Natural killer cell (primary cell): ENCODE results near the gene COQ8A. TPM values are rescaled to one million over a fixed set of nuclear protein-coding genes. Genes with fewer than 3 reads are reported as not detected.

Experiments
- ATAC-seq, 3 donors: fragments of 150-1000 bp in 2 of 3; fragments of 200-7000 bp in 1 of 3; cut with Tn5 transposase; 1 replicate in 1 of 3; 2 replicates in 2 of 3; pipeline ENCODE4 v1.10.0; 2021; ENCODE audit warnings: mild to moderate bottlenecking in 2 of 3, moderate library complexity in 2 of 3
- DNase-seq, 2 donors: peaks; one replicate each; pipeline versions ENCODE4 v3.0.0 to v3.0.0-alpha.2; 2013 to 2021; ENCODE audit warnings: mixed read lengths in 1 of 2
- H3K27ac ChIP-seq: one replicate; pipeline ENCODE4 v1.5.1; 2013; ENCODE audit warnings: mild to moderate bottlenecking, low read length
- H3K27me3 ChIP-seq: one replicate; pipeline ENCODE4 v1.6.1; 2013; ENCODE audit warnings: low read length; ENCODE audit not compliant: control insufficient read depth, insufficient read depth
- H3K36me3 ChIP-seq: one replicate; pipeline ENCODE4 v1.6.1; 2013; ENCODE audit warnings: low read length; ENCODE audit not compliant: control insufficient read depth, insufficient read depth
- H3K4me1 ChIP-seq: one replicate; pipeline ENCODE4 v1.6.1; 2013; ENCODE audit warnings: low read length; ENCODE audit not compliant: control insufficient read depth, insufficient read depth
- H3K4me3 ChIP-seq: one replicate; pipeline ENCODE4 v1.5.1; 2013; ENCODE audit warnings: low read length
- H3K9me3 ChIP-seq: one replicate; pipeline ENCODE4 v1.6.1; 2013; ENCODE audit warnings: low read length; ENCODE audit not compliant: control insufficient read depth, insufficient read depth
- H3K27ac Mint-ChIP-seq, 2 donors: one replicate each; pipeline ENCODE4 v1.8.0; 2022; ENCODE audit warnings: mild to moderate bottlenecking in 2 of 2, mixed read lengths in 2 of 2, moderate library complexity in 1 of 2
- H3K27me3 Mint-ChIP-seq, 2 donors: one replicate each; pipeline ENCODE4 v1.8.0; 2022; ENCODE audit warnings: low read depth in 2 of 2, mixed read lengths in 2 of 2
- H3K36me3 Mint-ChIP-seq: one replicate; pipeline ENCODE4 v1.8.0; 2022; ENCODE audit warnings: mixed read lengths
- H3K4me1 Mint-ChIP-seq, 2 donors: one replicate each; pipeline ENCODE4 v1.8.0; 2022; ENCODE audit warnings: mixed read lengths in 2 of 2
- H3K4me3 Mint-ChIP-seq: one replicate; pipeline ENCODE4 v1.8.0; 2022; ENCODE audit warnings: mild to moderate bottlenecking, moderate library complexity, mixed read lengths
- H3K9me3 Mint-ChIP-seq, 2 donors: one replicate each; pipeline ENCODE4 v1.8.0; 2022; ENCODE audit warnings: mixed read lengths in 2 of 2
- WGBS: methylation state at CpG from one replicate; pipeline ENCODE4 v1.1.7; 2013; ENCODE audit warnings: missing lambda C conversion rate; ENCODE audit not compliant: insufficient coverage; 5-methylcytosine and 5-hydroxymethylcytosine counted together
- intact Hi-C: fragments of 100-400 bp; cut with micrococcal nuclease; formaldehyde crosslinking; loops from one replicate; pipeline ENCODE4 v1.14.2; 2022
- total RNA-seq, 4 donors: library from RNA; stranded (reverse); fragments of 120-200 nt in 1 of 4; gene quantifications; one replicate each; pipeline versions ENCODE4 v1.2.3 to v1.2.4, GENCODE V29; 2013 to 2022
- TF ChIP-seq, protein P1 (sequence below): fragments of 200-600 bp; IDR thresholded peaks from one replicate; pipeline ENCODE4 v1.8.0; 2022; ENCODE audit warnings: antibody characterized with exemption

Gene COQ8A
- total RNA-seq, 3 donors from 2014 or later (not counting 1 experiment from before 2014, with no cell fraction given) = 42.9 to 59.7 (median 56.2) TPM

DNA sequence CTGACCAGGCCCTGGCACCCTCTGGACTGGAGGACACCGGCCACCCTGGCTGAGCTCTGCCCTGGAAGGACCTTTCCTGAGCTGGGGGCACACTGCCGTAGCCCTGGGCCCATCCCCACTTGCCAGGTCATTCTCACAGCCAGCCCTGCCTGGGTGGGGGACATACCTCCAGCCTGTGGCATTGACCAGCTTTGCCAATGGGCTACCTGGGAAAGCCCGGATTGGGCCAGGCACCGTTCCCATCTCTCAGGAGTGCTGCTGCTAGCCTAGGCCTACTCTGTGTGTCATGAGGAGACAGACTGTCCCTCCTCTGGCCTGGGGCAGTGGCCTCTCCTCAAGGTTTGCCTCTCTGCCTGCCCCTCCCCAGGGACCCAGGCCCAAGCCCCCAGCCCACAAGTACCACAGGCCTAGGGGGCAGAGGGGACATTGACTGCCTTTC is 40.0 kb downstream of the COQ8A start:
- peaks cover 26% of the 10 kb centered on the region for H3K36me3 ChIP-seq
- no peak overlapping the region for H3K4me3 ChIP-seq
- H3K27me3 ChIP-seq = no peaks in the 10 kb centered on the region
- no peak for ATAC-seq
- H3K4me1 ChIP-seq = no peaks in the 10 kb centered on the region
- Mint-ChIP-seq H3K4me3 (no peak overlapping the region), H3K27ac (no peak overlapping the region), H3K4me1 (no peaks in the 10 kb centered on the region), H3K36me3 (no peaks in the 10 kb centered on the region), H3K27me3 (no peaks in the 10 kb centered on the region), H3K9me3 (no peaks in the 10 kb centered on the region)
- WGBS = 97% methylated on average over 4 of the region's 4 CpGs
- H3K27ac ChIP-seq = no peak overlapping the region
- H3K9me3 ChIP-seq = no peaks in the 10 kb centered on the region
- no peak for DNase-seq
- TF ChIP-seq, protein P1, sequence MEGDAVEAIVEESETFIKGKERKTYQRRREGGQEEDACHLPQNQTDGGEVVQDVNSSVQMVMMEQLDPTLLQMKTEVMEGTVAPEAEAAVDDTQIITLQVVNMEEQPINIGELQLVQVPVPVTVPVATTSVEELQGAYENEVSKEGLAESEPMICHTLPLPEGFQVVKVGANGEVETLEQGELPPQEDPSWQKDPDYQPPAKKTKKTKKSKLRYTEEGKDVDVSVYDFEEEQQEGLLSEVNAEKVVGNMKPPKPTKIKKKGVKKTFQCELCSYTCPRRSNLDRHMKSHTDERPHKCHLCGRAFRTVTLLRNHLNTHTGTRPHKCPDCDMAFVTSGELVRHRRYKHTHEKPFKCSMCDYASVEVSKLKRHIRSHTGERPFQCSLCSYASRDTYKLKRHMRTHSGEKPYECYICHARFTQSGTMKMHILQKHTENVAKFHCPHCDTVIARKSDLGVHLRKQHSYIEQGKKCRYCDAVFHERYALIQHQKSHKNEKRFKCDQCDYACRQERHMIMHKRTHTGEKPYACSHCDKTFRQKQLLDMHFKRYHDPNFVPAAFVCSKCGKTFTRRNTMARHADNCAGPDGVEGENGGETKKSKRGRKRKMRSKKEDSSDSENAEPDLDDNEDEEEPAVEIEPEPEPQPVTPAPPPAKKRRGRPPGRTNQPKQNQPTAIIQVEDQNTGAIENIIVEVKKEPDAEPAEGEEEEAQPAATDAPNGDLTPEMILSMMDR = no peak
- intact Hi-C loops = no loop called here

DNA sequence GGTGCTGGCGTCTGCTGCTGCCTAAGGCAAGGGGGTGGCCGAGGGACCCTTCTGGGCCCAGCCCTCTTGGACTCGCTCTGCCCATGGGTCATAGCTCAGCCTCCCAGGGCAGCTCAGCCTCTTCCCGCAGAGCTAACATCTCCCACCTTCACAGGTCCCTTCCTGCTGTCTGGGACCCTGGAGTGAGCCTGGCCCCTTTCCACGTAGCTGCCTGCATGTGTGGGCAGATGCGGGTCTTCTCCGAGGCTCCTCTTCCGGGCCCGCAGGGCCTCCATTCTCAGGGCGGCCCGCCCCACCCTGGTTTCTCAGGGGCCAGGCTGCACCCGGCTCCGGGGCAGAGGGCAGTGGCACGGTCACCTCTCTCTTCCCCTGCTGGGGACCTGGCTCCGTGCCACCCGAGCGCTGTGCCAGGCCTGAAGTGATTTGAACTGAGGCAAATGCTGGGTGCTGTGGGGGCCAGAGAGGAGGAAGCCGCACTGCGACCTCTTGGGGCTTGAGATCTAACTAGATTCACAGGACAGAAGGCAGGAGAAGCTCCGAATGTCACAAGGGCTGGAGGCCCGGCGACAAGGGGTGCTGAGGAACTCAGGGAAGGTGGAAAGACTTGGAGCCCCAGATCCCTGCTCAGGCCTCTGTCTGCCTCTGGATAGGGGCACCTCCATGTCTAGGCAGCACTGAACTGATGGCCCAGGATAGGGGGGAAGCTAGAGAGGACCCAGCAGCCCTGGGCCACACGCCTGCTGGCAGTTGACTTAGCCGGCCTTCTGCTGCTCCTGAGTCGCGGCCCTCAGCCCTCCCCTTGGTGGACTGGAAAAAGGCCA is 40.7 kb downstream of the COQ8A start:
- no peaks in the 10 kb centered on the region for H3K27me3 Mint-ChIP-seq
- intact Hi-C loops = no loop called here
- no peak for DNase-seq
- no peaks in the 10 kb centered on the region for H3K4me1 Mint-ChIP-seq
- Histone ChIP-seq H3K9me3 (no peaks in the 10 kb centered on the region), H3K4me3 (no peak overlapping the region), H3K27ac (no peak overlapping the region), H3K36me3 (peaks cover 31% of the 10 kb centered on the region), H3K4me1 (no peaks in the 10 kb centered on the region), H3K27me3 (no peaks in the 10 kb centered on the region)
- H3K27ac Mint-ChIP-seq = no peak overlapping the region
- H3K36me3 Mint-ChIP-seq = no peaks in the 10 kb centered on the region
- TF ChIP-seq, protein P1 = no peak
- 93% methylated on average over 26 of the region's 26 CpGs for WGBS
- ATAC-seq = no peak
- no peak overlapping the region for H3K4me3 Mint-ChIP-seq
- no peaks in the 10 kb centered on the region for H3K9me3 Mint-ChIP-seq

DNA sequence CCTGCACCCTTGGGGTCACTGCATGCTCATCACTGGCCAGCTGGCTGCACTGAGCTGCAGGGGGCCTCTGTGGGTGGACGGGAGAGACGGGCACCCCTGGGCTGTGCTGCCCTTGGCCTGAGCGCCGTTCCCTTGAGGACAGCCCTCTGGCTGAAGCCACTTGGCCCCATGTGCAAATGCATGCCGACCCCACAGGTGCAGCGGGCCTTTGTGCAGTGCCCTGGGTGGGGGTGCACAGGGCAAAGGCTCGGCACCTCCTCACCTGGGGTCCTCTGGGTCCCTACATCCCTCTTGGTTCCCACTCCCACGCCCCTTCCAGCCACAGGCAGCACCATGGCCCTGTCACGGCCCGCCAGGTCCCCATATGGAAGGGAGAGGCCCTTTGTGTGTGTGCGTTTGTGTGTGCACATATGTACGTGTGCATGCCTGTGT is 41.3 kb downstream of the COQ8A start:
- Mint-ChIP-seq H3K9me3 (no peaks in the 10 kb centered on the region), H3K4me3 (no peak overlapping the region), H3K27me3 (no peaks in the 10 kb centered on the region), H3K27ac (no peak overlapping the region), H3K36me3 (no peaks in the 10 kb centered on the region), H3K4me1 (no peaks in the 10 kb centered on the region)
- no peaks in the 10 kb centered on the region for H3K4me1 ChIP-seq
- peaks cover 33% of the 10 kb centered on the region for H3K36me3 ChIP-seq
- TF ChIP-seq, protein P1 = no peak
- no peaks in the 10 kb centered on the region for H3K27me3 ChIP-seq
- intact Hi-C loops = no loop called here
- WGBS = 90% methylated on average over 11 of the region's 12 CpGs
- H3K27ac ChIP-seq = no peak overlapping the region
- ATAC-seq = no peak
- no peak for DNase-seq
- no peak overlapping the region for H3K4me3 ChIP-seq
- no peaks in the 10 kb centered on the region for H3K9me3 ChIP-seq
